GM23248 (cell line): Measurements from ENCODE around the gene LRRC58. TPM values are rescaled to one million over a fixed set of nuclear protein-coding genes. Genes with fewer than 3 reads are reported as not detected.
A peak's percentile ranks its signal among the peaks of the same experiment; 100 is the strongest.

Experiments
- DNase-seq: peaks from one replicate; pipeline ENCODE4 v3.0.0-alpha.2; 2015
- H2AFZ ChIP-seq: fragments of 200-600 bp; sonication (generic); 2 replicates; pipeline ENCODE4 v1.6.1; 2016; ENCODE audit warnings: antibody characterized with exemption
- H3F3A ChIP-seq: fragments of 200-600 bp; sonication (generic); 2 replicates; pipeline ENCODE4 v1.6.1; 2016; ENCODE audit warnings: mild to moderate bottlenecking, antibody characterized with exemption, mixed run types; ENCODE audit not compliant: insufficient read depth
- H3K27ac ChIP-seq: fragments of 200-600 bp; sonication (generic); 2 replicates; pipeline ENCODE4 v1.5.1; 2016; ENCODE audit warnings: mild to moderate bottlenecking
- H3K27me3 ChIP-seq: fragments of 200-600 bp; sonication (generic); replicated peaks from 2 replicates; pipeline ENCODE4 v1.6.1; 2016; ENCODE audit warnings: mild to moderate bottlenecking; ENCODE audit not compliant: insufficient read depth
- H3K36me3 ChIP-seq: fragments of 200-600 bp; sonication (generic); 2 replicates; pipeline ENCODE4 v1.6.1; 2016; ENCODE audit warnings: low read depth, mild to moderate bottlenecking
- H3K4me1 ChIP-seq: fragments of 200-600 bp; sonication (generic); 2 replicates; pipeline ENCODE4 v1.6.1; 2016; ENCODE audit warnings: mild to moderate bottlenecking; ENCODE audit not compliant: insufficient read depth
- H3K4me2 ChIP-seq: fragments of 200-600 bp; sonication (generic); one replicate; pipeline ENCODE4 v1.6.1; 2016; ENCODE audit warnings: mild to moderate bottlenecking; ENCODE audit not compliant: unreplicated experiment
- H3K4me3 ChIP-seq: fragments of 200-600 bp; sonication (generic); 2 replicates; pipeline ENCODE4 v1.5.1; 2016; ENCODE audit warnings: mild to moderate bottlenecking
- H3K79me2 ChIP-seq: fragments of 200-600 bp; sonication (generic); 2 replicates; pipeline ENCODE4 v1.6.1; 2016; ENCODE audit warnings: mild to moderate bottlenecking; ENCODE audit not compliant: insufficient read depth
- H3K9ac ChIP-seq: fragments of 200-600 bp; sonication (generic); 2 replicates; pipeline ENCODE4 v1.6.1; 2016; ENCODE audit warnings: mild to moderate bottlenecking
- H3K9me2 ChIP-seq: fragments of 200-600 bp; sonication (generic); 2 replicates; pipeline ENCODE4 v1.6.1; 2016; ENCODE audit warnings: mixed run types, mild to moderate bottlenecking, moderate library complexity; ENCODE audit not compliant: insufficient read depth
- H3K9me3 ChIP-seq: fragments of 200-600 bp; sonication (generic); one replicate; pipeline ENCODE4 v1.6.1; 2017; ENCODE audit warnings: low read depth
- H4K20me1 ChIP-seq: fragments of 200-600 bp; sonication (generic); 2 replicates; pipeline ENCODE4 v1.6.0; 2016; ENCODE audit not compliant: insufficient read depth
- EZH2 ChIP-seq: fragments of 200-600 bp; sonication (generic); IDR thresholded peaks from 2 replicates; pipeline ENCODE4 v1.6.1; 2018; ENCODE audit warnings: antibody characterized with exemption, mild to moderate bottlenecking; ENCODE audit not compliant: insufficient read depth, poor library complexity, severe bottlenecking
- EZH2phosphoT487 ChIP-seq: fragments of 200-600 bp; sonication (generic); IDR thresholded peaks from 2 replicates; pipeline ENCODE4 v1.6.1; 2018; ENCODE audit warnings: antibody characterized with exemption, moderate library complexity, mild to moderate bottlenecking, low read depth; ENCODE audit not compliant: insufficient read depth
- whole genome bisulfite sequencing, 2 experiments: methylation state at CpG; one replicate each; pipeline ENCODE4 v1.1.6; 2015 to 2017; ENCODE audit warnings: low lambda C conversion rate in 2 of 2, low coverage in 1 of 2; ENCODE audit errors: missing lambda C conversion rate in 2 of 2; 5-methylcytosine and 5-hydroxymethylcytosine counted together
- in situ Hi-C: fragments of 300-500 bp; cut with MboI; formaldehyde crosslinking; loops from 2 replicates; pipeline ENCODE4 v1.15.0; 2020
- polyA plus RNA-seq: library from polyadenylated mRNA; unstranded; fragments of >200 nt; fragmentation: Nextera tagmentation; extraction: Ambion mirVana; gene quantifications from 2 replicates; pipeline ENCODE4 v1.2.1, GENCODE V29; 2016
- total RNA-seq: library from RNA; depleted of rRNA; stranded (reverse); fragments of >200 nt; shearing (Covaris generic); gene quantifications from 2 replicates; pipeline ENCODE4 v1.2.3, GENCODE V29; 2014; rRNA removed

The LRRC58 gene
- total RNA-seq = 29.2 and 34.4 TPM in 2 replicates
- 12.9 and 13.1 TPM in 2 replicates for polyA plus RNA-seq

DNA sequence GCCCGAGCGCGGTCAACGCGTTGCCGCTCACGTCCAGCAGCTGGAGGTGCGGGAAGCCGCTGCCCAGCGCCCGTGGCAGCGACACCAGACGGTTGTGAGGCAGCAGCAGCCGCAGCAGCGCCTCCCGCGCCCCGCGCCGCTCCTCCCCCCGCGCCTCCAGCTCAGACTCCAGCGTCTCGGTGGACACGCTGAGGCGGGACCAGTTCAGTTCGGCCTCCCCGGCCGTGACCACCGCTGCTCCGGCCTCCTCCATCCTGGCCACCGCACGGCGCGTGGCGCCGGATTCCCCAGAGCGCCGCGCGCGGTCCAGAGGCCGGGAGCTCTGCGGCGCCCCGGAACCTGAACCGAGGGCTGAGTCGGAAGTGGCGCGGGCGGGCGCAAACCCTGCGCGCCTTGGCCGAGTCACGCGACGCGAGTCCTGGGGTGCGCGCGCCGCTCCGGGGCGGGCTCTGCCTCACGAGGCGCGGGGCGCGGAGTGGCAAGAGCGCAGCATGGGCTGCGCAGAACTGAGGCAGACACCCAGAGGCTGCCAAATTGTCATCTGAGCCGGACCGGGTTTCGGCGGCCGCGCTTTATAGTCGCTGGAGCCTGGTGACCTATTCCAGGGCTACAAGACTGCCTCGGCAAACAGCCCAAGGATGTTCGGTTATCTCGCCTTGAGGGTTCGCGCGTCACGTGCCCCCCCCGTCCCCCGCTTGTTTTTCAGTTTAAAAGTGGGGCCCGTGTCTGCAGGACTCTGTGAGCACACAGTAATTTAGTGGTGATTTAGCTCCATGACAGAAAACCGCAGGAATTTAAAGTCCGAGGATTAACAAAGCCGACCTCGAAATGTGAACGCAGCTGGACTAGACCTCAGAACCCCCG is at the start of gene LRRC58:
LRRC58 (minus strand) TSS at position 364 of the 864 bp plus-strand sequence; CDS start at position 253, 111 bp downstream.
- Histone ChIP-seq H3K4me1 (peaks cover 28% of the 10 kb centered on the region), H3F3A (peaks cover 28% of the 10 kb centered on the region; the same call in 1 of the 2 replicates), H3K79me2 (peaks cover 44% of the 10 kb centered on the region), H3K36me3 (no peaks in the 10 kb centered on the region), H4K20me1 (peaks cover 11% of the 10 kb centered on the region; the same call in 1 of the 2 replicates), H3K4me3 (peak within 1 kb of the TSS; percentile 89), H2AFZ (peak within 1 kb of the TSS; percentile 96), H3K4me2 (peak within 1 kb of the TSS; percentile 99), H3K27ac (peak within 1 kb of the TSS; percentile 83), H3K27me3 (no peaks in the 10 kb centered on the region), H3K9ac (peak within 1 kb of the TSS; percentile 84), H3K9me3 (no peaks in the 10 kb centered on the region), H3K9me2 (no peaks in the 10 kb centered on the region)
- 1% methylated on average over 61 to 94 of the region's 95 CpGs for WGBS, 2 experiments
- TF ChIP-seq EZH2phosphoT487 = no peak
- no peak for TF ChIP-seq EZH2
- in situ Hi-C loops = no loop called here
- peak; percentile 99 for DNase-seq

DNA sequence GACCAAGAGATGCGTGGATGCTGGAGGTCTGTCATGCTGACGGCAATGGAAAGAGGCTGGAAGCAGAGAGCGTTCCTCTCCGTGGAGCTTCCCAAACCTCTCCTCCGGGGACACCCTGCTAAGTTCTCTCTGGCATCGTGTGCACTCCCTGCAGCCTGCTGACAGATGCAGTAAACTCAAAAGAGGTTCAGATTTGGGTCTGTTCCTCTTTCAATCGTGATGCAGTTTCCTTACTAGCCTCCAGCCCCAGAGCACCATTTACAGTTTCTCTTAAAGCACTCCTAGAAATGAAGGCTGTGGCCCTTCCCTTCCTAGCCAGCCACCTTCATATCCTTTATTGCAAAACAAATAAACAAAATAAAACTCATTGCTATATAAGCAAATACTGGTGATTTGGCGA is 47.3 kb upstream of the LRRC58 start:
- H3K9me2 ChIP-seq = no peaks in the 10 kb centered on the region
- H3K27me3 ChIP-seq = no peaks in the 10 kb centered on the region
- no peak overlapping the region for H3K4me3 ChIP-seq
- no peak overlapping the region for H2AFZ ChIP-seq
- no peaks in the 10 kb centered on the region for H3K79me2 ChIP-seq
- no peaks in the 10 kb centered on the region for H3K4me1 ChIP-seq
- no peaks in the 10 kb centered on the region for H3K9me3 ChIP-seq
- peaks cover 99% of the 10 kb centered on the region for H3F3A ChIP-seq
- H4K20me1 ChIP-seq = no peaks in the 10 kb centered on the region
- H3K27ac ChIP-seq = no peak overlapping the region
- no peak overlapping the region for H3K9ac ChIP-seq
- 85 to 91% methylated on average over 8 of the region's 8 CpGs for WGBS, 2 experiments
- TF ChIP-seq EZH2phosphoT487 (no peak), EZH2 (no peak)
- DNase-seq = no peak
- peaks cover 82% of the 10 kb centered on the region for H3K36me3 ChIP-seq
- in situ Hi-C loops = no loop called here
- no peak overlapping the region for H3K4me2 ChIP-seq

DNA sequence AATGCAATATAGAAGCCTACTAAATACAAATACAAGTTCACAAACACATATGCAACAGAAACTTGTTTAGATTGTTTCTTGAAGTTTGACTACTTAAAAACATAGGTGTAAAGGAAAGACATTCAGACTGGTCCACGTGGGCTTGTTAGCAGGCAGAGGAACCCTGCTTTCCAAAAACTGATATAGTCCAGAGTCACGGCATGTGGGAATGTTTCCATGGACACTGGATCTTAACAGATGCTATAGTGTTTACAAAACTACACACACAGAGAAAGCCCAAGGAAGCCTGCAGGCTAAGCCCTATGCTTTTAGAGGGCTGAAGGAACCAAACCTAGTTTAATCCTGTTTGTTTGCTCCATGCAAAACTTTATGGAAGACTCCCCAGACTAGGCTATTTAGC is 45.2 kb upstream of the LRRC58 start:
- no peaks in the 10 kb centered on the region for H3K9me3 ChIP-seq
- H3F3A ChIP-seq = peaks cover 95% of the 10 kb centered on the region
- no peak overlapping the region for H3K4me3 ChIP-seq
- TF ChIP-seq EZH2phosphoT487 (no peak), EZH2 (no peak)
- WGBS, 2 experiments = 98 to 100% methylated on average over 2 of the region's 2 CpGs
- no peaks in the 10 kb centered on the region for H3K79me2 ChIP-seq
- peak overlapping the region; percentile 16; the same call in 1 of the 2 replicates for H3K27ac ChIP-seq
- H3K36me3 ChIP-seq = peaks cover 61% of the 10 kb centered on the region
- no peak overlapping the region for H3K4me2 ChIP-seq
- H4K20me1 ChIP-seq = no peaks in the 10 kb centered on the region
- no peak overlapping the region for H2AFZ ChIP-seq
- in situ Hi-C loops = no loop called here
- no peaks in the 10 kb centered on the region for H3K27me3 ChIP-seq
- H3K9ac ChIP-seq = no peak overlapping the region
- no peaks in the 10 kb centered on the region for H3K9me2 ChIP-seq
- H3K4me1 ChIP-seq = no peaks in the 10 kb centered on the region
- DNase-seq = no peak

- in situ Hi-C loops = no loop called here
- no peak overlapping the region for H3K4me2 ChIP-seq
- H4K20me1 ChIP-seq = no peaks in the 10 kb centered on the region
- TF ChIP-seq EZH2 = no peak
- no peak for DNase-seq
- no peak overlapping the region for H3K4me3 ChIP-seq
- H3K9me2 ChIP-seq = no peaks in the 10 kb centered on the region
- H3K79me2 ChIP-seq = no peaks in the 10 kb centered on the region
- peaks cover 55% of the 10 kb centered on the region for H3K36me3 ChIP-seq
- H3K4me1 ChIP-seq = no peaks in the 10 kb centered on the region
- H2AFZ ChIP-seq = no peak overlapping the region
- no peaks in the 10 kb centered on the region for H3K9me3 ChIP-seq
- WGBS, 2 experiments = 94 to 98% methylated on average over 2 of the region's 2 CpGs
- H3K27me3 ChIP-seq = no peaks in the 10 kb centered on the region
- H3F3A ChIP-seq = peaks cover 89% of the 10 kb centered on the region
- peak overlapping the region; percentile 16; the same call in 1 of the 2 replicates for H3K27ac ChIP-seq
- H3K9ac ChIP-seq = no peak overlapping the region
Observed at GRCh38 chr3:120393761-120394160, 44.6 kb upstream of the LRRC58 start.
